ENCODE measurements around the gene STMN3.
A peak's percentile ranks its signal among the peaks of the same experiment; 100 is the strongest.

The STMN3 gene

GRCh38 chr20:63625771-63626423 is 27.3 kb downstream of the STMN3 start:
- H3K27ac ChIP-seq, result peak overlapping the region; percentile 94
- TF ChIP-seq CTCF (IDR thresholded peaks at IDR 0.05) (no peak), ZFX (IDR thresholded peaks at IDR 0.05; ENCODE audit: borderline replicate concordance) (no peak)

GRCh38 chr20:63624486-63624885 is 28.7 kb downstream of the STMN3 start:
- TF ChIP-seq CTCF (IDR thresholded peaks at IDR 0.05) (no peak), ZFX (IDR thresholded peaks at IDR 0.05; ENCODE audit: borderline replicate concordance) (no peak)
- H3K27ac ChIP-seq, result no peak overlapping the region

- no peak for TF ChIP-seq CTCF (IDR thresholded peaks at IDR 0.05)
- TF ChIP-seq ZFX (IDR thresholded peaks at IDR 0.05; ENCODE audit: borderline replicate concordance), result no peak
- no peak overlapping the region for H3K27ac ChIP-seq
These were observed 30.5 kb downstream of the STMN3 start for GRCh38 chr20:63622732-63623131.

- TF ChIP-seq CTCF (IDR thresholded peaks at IDR 0.05), result no peak
- TF ChIP-seq ZFX (IDR thresholded peaks at IDR 0.05; ENCODE audit: borderline replicate concordance), result no peak
- no peak overlapping the region for H3K27ac ChIP-seq
These were observed 31.1 kb downstream of the STMN3 start for GRCh38 chr20:63622096-63622495.

- no peak for TF ChIP-seq CTCF (IDR thresholded peaks at IDR 0.05)
- no peak for TF ChIP-seq ZFX (IDR thresholded peaks at IDR 0.05; ENCODE audit: borderline replicate concordance)
- H3K27ac ChIP-seq, result no peak overlapping the region
These were observed 32.2 kb downstream of the STMN3 start for GRCh38 chr20:63620991-63621390.

GRCh38 chr20:63619505-63619904 is 33.7 kb downstream of the STMN3 start:
- no peak overlapping the region for H3K27ac ChIP-seq
- TF ChIP-seq CTCF (IDR thresholded peaks at IDR 0.05) (no peak), ZFX (IDR thresholded peaks at IDR 0.05; ENCODE audit: borderline replicate concordance) (no peak)

GRCh38 chr20:63619086-63619485 is 34.1 kb downstream of the STMN3 start:
- TF ChIP-seq CTCF (IDR thresholded peaks at IDR 0.05), result no peak
- no peak for TF ChIP-seq ZFX (IDR thresholded peaks at IDR 0.05; ENCODE audit: borderline replicate concordance)
- H3K27ac ChIP-seq, result no peak overlapping the region
